ENCODE measurements around the gene FBN1.
A peak's percentile ranks its signal among the peaks of the same experiment; 100 is the strongest.

FBN1 gene

DNA sequence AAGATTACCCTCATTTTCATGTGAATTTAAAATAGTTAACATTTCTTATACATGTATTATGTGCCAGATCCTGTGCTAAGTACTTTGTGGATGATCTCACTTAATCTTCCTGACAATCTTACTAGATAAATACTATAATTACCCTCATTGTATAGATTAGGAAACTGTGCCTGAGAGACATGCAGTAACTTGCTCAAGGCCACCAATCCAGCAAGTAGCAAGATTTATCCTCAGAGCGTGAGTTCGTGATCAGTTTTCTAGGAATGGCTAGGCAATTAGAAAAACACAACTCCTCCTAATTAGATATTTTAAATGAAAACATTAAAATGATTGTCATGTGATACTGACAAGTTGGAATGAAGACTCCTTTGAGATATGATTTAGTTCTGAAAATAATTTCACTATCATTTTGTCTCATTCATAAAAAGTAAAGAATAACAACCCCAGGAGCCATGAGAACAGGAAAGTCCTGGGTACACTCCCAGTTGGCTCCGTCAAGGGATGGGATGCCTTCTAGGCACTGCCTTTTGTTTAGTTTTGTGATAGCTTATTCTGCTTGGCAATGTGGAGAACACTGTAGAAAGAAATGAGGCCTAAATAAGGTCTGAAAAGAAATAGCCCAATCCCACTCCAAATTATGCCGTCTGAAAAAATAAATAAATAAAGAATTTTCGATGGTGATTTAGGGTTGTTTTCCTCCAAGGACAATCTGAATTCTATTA, 61.3 kb downstream of the FBN1 start:
- no peak overlapping the region for H3K27ac ChIP-seq
- no peak for DNase-seq (ENCODE audit: low read depth, low spot score)

- no peak overlapping the region for H3K27ac ChIP-seq
- no peak for DNase-seq (ENCODE audit: low read depth, low spot score)
Observed at GRCh38 chr15:48582452-48583247, 62.9 kb downstream of the FBN1 start.

GRCh38 chr15:48581219-48581618, 64.3 kb downstream of the FBN1 start:
- no peak overlapping the region for H3K27ac ChIP-seq
- DNase-seq (ENCODE audit: low read depth, low spot score) = no peak

GRCh38 chr15:48580736-48581135, 64.8 kb downstream of the FBN1 start:
- no peak overlapping the region for H3K27ac ChIP-seq
- DNase-seq (ENCODE audit: low read depth, low spot score) = no peak

GRCh38 chr15:48579945-48580671, 65.4 kb downstream of the FBN1 start:
- DNase-seq (ENCODE audit: low read depth, low spot score) = no peak
- no peak overlapping the region for H3K27ac ChIP-seq

DNA sequence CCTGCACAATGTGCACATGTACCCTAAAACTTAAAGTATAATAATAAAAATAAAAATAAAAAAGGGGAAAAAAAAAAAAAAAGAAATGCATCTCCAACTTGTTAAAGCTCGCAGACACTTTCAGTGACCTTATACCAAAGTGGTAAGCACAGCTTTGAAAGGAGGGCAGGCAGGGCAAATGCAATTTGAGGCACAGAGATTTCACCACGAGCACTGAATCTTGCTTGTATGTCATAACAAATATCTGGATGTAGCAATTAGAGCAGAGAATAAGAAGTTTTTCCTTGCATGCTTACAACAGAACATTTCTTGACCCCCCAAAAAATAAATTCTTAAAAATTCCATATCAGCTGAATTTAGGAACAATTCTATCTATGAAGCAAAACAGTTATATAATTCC, 66.5 kb downstream of the FBN1 start:
- DNase-seq (ENCODE audit: low read depth, low spot score) = no peak
- H3K27ac ChIP-seq = no peak overlapping the region

DNA sequence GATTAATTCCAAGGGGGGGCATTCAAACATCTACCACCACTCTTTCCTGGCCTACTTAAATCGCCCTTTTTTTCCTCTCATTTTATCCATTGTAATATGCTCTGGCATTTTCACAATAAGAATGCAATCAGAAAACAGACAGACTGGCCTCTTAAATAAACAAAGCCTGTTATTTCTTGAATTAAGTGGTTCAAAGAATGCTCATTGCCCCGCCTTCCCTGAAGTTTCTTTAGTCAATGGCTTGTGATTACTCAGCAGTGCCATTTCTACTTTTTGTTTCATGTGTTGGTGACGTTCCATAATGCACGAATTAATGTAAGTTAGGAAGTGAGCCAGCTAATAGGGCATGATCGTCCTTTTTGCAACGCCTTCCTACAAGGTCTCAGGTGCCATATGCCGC, 68.0 kb downstream of the FBN1 start:
- peak; percentile 36 for DNase-seq (ENCODE audit: low read depth, low spot score)
- H3K27ac ChIP-seq = peak overlapping the region; percentile 16

- no peak for DNase-seq (ENCODE audit: low read depth, low spot score)
- H3K27ac ChIP-seq = no peak overlapping the region
Observed at GRCh38 chr15:48574187-48574586, 71.3 kb downstream of the FBN1 start.

DNA sequence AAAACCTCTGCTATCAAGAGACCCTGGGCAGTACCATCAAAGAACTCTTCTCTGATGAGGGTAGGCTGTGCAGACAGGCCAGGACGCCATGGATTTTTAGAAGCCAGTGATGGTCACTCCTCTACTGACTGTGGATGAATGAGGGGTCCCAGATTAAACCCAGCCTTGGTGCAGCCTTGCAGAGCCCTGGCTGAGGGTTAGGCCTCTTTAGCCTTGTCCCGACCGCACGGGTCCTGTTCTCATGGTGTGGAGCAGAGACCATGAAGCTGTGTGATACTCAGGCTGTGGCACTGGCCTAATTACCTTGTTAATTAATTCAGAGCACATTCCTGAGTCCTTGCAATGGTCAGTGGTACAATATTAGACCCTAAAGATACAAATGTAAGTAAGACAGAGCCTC, 71.7 kb downstream of the FBN1 start:
- H3K27ac ChIP-seq = no peak overlapping the region
- DNase-seq (ENCODE audit: low read depth, low spot score) = no peak

DNA sequence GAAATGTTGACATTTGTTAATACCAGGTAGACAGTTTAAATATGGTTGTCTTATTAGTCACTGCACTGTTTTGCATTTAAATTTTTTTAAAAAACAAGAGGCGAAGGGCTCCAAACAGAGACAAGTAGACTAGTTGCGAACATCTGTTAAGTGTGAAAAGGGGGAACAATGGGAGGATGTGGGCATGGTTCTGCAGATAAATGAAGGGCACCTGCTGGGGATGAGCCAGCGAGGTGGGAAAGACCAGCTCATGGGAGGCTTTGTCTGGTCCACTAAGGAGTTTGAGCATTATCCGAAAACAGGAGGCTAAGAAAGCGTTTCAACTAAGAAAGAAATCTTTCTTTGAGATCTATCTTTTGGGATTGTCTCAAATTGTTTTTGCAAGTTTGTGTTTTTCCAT, 72.7 kb downstream of the FBN1 start:
- no peak for DNase-seq (ENCODE audit: low read depth, low spot score)
- no peak overlapping the region for H3K27ac ChIP-seq

DNA sequence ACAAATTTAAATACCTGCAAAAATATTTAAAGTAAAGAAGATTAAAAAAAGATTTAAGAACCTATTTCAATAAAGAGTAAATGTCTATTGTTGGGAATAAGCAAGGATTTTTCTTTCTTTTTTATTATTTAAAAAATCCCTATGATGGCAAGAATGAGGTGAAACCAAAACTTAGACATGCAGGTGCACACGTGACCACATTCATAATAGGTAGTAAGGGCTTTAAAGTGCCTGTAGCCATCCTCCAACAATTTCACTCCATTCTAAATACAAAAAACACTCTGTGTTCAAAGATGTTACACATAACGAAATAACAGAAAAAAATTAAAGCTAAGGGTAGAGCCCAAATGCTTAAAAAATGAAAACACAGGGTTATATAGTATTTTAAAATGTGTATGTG, 74.0 kb downstream of the FBN1 start:
- no peak overlapping the region for H3K27ac ChIP-seq
- DNase-seq (ENCODE audit: low read depth, low spot score) = no peak

- no peak overlapping the region for H3K27ac ChIP-seq
- DNase-seq (ENCODE audit: low read depth, low spot score) = no peak
Observed at GRCh38 chr15:48570822-48571221, 74.7 kb downstream of the FBN1 start.

DNA sequence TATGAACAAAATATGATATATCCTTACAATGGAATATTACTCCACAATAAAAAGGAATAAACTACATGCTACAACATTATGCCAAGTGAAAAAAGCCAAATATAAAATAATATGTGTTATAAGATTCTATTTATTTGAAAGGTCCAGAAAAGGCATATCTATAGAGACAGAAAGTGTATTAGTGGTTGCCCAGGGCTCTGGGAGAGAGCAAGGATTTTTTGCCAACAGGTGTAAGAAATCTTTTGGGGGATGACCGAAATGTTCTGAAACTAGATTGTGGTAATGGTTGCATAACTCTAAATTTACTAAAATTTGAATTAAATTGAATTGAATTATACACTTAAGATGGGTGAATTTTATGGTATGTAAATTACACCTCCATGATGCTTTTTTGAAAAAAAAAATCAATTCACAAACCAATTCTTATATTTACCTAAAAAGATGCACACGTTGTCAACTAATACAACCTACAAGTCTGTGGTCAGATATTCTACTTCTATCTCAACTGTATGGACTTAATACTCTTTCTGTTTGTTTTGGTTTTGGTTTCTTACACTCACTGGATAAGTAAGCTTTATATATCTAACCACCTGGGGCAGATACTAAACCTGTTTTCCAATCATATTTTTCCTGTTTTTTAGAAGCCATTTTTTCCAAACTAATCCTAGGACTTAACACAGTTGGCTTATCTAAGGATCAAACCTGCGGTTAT, 75.8 kb downstream of the FBN1 start:
- DNase-seq (ENCODE audit: low read depth, low spot score) = no peak
- no peak overlapping the region for H3K27ac ChIP-seq

GRCh38 chr15:48566668-48567067, 78.8 kb downstream of the FBN1 start:
- no peak for DNase-seq (ENCODE audit: low read depth, low spot score)
- no peak overlapping the region for H3K27ac ChIP-seq

DNA sequence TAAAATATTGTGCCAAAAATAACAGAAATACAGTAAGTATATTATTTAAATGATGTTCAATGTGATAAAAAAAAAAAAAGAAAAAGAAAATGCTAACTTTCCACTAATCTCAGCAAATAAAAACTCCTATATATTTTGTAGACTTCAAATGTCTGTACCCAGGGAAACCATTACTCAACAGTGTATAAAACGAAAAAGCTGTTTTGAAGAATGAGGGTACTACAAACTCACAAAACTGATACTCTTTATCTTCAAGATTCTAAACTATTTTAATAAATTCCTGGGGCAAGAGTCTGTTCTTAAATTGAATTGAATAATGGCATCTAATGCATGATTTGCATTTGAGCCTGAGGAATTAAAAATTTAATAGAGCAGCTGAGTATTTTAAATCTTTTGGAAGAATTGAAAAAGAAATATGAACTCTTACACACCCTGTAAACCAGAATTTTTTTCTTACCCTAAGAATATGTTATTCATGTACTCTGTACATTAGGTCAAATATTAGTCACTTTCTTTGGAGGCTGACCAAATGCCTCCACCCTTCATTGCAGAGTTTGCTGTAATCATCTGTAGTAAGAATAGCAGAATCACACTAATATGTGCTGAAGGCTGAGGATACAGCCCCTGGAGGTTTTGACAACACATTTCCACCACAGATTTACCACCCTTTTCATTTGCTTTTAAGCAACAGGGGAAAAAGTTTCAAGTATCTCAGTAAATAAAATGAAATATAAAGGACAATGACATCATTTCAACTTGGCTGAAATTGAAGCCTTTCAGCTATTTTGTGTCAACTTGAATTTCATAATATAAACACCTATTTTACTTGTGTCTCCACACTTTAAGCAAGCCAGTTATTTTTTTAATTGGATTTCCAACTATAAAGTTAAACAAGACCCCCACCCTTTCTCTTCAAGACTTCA, 79.7 kb downstream of the FBN1 start:
- no peak overlapping the region for H3K27ac ChIP-seq
- peak; percentile 26 for DNase-seq (ENCODE audit: low read depth, low spot score)

DNA sequence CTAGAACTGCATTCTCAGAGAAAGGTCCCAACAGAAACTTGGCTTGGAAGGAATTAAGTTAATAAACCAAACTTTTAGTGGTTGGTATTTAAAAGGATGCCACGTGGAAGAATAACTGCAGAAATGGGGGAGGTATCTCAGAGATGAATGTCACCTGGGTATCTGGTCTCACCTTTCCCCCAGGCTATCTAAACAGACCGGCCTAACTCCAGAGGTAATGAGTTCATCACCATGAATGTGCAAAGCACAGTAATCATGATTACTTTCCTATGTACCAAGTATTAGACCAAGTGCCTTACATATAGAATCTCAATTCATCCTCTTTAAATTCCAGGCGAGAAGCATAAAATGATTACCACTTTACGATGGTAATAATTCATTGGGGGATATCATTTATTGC, 80.8 kb downstream of the FBN1 start:
- H3K27ac ChIP-seq = no peak overlapping the region
- DNase-seq (ENCODE audit: low read depth, low spot score) = no peak

GRCh38 chr15:48563934-48564333, 81.6 kb downstream of the FBN1 start:
- no peak overlapping the region for H3K27ac ChIP-seq
- no peak for DNase-seq (ENCODE audit: low read depth, low spot score)

DNA sequence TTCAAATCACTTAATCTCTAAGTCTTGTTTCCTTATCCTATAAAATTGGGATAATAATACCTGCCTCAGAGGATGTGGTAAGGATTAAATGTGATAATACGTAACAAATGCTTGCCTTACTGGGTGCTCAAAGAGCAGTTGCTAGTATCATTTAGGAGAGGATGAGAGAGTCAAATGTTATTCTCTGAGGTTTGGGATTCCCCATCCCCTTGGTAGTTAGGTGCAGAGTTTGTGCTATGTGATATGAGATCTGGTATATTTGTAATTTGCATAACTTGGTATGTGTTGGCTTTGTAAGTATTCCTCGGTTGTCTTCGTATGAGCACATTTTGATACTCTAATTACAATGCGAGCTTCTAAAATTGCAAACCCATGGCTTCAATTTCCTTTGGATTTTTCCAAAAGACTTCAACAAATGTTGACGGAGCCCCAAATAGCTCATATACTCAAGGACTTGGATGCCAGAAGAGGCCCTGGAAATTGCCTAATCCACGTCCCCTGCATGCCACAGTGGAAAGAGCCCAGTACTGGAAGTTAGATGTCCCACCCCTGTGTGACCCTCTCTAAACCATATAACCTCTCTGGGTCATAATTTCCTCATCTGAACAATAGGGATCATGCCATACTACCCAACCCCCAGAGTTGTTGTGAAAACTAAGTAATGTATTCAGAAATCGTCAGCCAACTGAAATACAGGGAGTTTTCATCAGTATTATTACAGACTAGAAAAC, 85.0 kb downstream of the FBN1 start:
- no peak overlapping the region for H3K27ac ChIP-seq
- no peak for DNase-seq (ENCODE audit: low read depth, low spot score)

DNA sequence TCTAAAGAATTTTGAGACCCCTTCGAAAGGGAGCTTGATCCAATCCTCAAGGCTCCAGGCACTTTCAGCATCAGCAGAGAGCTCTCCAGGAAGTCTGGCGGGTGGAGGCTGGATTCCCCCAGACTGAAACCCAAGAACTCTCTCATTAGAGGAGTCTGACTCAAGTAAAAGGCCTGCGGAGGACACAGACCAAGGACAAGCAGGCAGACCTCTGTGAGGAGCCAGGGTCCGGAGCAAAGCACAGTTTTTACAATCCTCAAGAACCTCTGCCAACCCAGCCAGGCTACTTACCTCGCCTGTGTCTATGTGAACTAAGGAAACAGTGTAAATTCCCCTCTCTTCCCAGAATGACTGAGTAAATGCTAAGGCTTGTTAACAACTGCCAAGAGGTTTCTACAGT, 86.2 kb downstream of the FBN1 start:
- no peak overlapping the region for H3K27ac ChIP-seq
- DNase-seq (ENCODE audit: low read depth, low spot score) = no peak
